ENCODE measurements around the gene TUBB3. TPM values are rescaled to one million over a fixed set of nuclear protein-coding genes. Genes with fewer than 3 reads are reported as not detected.

The TUBB3 gene
- total RNA-seq, 1 donor = 0.21 TPM

DNA sequence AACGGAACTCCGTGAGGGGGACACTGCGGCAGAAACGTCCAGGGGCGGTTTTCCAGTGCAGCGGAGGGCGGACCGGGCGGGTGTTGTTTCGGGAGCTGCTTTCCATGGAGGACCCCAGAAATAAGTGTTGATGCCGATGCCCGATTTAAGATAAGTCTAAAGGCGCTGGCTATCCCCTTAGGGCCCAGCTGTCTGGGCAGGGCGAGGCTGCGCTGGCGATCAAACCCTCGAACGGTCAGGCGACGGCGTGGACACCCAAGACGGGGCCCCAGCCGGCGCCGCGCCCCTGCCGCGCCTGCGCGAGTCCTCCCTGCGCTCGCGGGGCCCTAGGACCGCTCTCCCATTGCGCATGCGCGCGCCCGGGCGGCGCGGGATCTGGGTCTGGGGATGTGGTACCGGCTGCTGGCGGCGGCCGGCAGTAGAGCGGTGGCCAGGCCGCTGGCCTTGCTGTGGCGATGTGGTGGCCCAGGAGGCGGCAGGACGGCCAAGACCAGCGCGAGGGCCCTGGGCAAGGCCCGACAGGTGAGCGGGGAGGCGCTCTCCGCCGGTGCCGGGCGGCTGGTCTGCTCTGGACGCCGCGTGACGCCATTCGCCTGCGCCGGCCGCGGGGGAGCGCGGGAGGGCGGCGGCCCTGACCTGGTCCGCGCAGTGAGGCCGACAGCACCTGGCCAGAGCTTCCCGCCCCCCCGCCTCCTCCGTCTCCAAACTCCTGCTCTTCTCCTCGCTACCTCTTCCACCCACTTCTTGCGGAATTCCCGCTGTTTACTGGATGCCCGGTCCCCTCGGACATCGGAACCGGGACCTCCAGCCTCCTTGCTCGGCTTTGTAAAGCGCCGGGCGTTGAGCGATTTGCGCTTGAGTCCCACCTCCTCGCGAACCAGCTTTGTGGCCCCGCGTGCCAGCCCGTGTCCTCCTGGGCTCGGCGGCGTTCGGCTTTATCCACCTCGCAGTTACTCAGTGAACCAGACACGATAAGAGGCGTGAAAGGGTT, 49.4 kb downstream of the TUBB3 start:
- no peaks in the 10 kb centered on the region for H3K27me3 ChIP-seq (ENCODE audit: insufficient read depth, low read length)
- peaks cover 56% of the 10 kb centered on the region for H3K4me1 ChIP-seq (ENCODE audit: insufficient read depth, low read length)
- peak overlapping the region; percentile 94 for H3K4me3 ChIP-seq (ENCODE audit: low read length)
- H3K9me3 ChIP-seq (ENCODE audit: low read depth, low read length) = no peaks in the 10 kb centered on the region

DNA sequence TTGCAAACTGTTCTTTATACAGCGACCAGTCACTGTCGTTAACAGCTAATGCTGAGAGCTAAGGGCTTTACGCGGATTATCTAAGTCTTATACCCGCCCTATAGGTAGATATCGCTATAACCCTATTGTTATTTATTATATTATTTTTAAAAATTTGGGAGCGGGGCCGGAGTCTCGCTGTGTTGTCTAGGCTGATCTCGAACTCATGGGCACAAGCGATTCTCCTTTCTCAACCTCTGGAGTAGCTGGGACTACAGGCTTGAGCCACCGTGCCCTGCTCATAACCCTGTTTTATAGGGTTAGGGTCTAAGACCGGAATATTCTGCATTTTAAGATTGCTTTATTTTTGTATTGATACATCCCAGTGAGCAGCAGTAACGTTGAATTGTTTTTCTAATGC, 50.1 kb downstream of the TUBB3 start:
- peak overlapping the region; percentile 94 for H3K4me3 ChIP-seq (ENCODE audit: low read length)
- peaks cover 51% of the 10 kb centered on the region for H3K4me1 ChIP-seq (ENCODE audit: insufficient read depth, low read length)
- no peaks in the 10 kb centered on the region for H3K9me3 ChIP-seq (ENCODE audit: low read depth, low read length)
- H3K27me3 ChIP-seq (ENCODE audit: insufficient read depth, low read length) = no peaks in the 10 kb centered on the region

GRCh38 chr16:89973654-89974335, 50.7 kb downstream of the TUBB3 start:
- peaks cover 51% of the 10 kb centered on the region for H3K4me1 ChIP-seq (ENCODE audit: insufficient read depth, low read length)
- no peak overlapping the region for H3K4me3 ChIP-seq (ENCODE audit: low read length)
- H3K27me3 ChIP-seq (ENCODE audit: insufficient read depth, low read length) = no peaks in the 10 kb centered on the region
- H3K9me3 ChIP-seq (ENCODE audit: low read depth, low read length) = no peaks in the 10 kb centered on the region

DNA sequence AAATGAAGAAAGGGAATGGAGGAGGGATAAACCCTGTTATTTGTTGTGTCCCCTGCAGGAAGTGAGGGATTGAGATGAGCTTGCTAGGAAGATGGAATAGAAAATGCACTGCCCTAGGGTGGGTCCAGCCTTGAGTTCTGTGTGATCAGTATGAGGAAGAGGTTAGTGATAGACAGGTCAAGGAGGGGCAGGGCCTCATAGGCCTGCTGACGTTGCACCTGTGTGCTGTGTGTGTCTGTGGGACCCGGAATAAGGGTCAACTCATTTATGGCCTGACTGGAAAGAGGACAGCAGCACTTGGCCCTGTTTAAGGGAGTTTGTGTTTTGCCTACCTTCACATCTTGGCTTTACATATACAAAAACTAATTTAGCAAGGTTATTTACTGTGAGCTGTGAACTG, 51.7 kb downstream of the TUBB3 start:
- H3K27me3 ChIP-seq (ENCODE audit: insufficient read depth, low read length) = no peaks in the 10 kb centered on the region
- peaks cover 45% of the 10 kb centered on the region for H3K4me1 ChIP-seq (ENCODE audit: insufficient read depth, low read length)
- H3K9me3 ChIP-seq (ENCODE audit: low read depth, low read length) = no peaks in the 10 kb centered on the region
- no peak overlapping the region for H3K4me3 ChIP-seq (ENCODE audit: low read length)

- no peaks in the 10 kb centered on the region for H3K4me1 ChIP-seq (ENCODE audit: insufficient read depth, low read length)
- H3K9me3 ChIP-seq (ENCODE audit: low read depth, low read length) = no peaks in the 10 kb centered on the region
- H3K4me3 ChIP-seq (ENCODE audit: low read length) = no peak overlapping the region
- no peaks in the 10 kb centered on the region for H3K27me3 ChIP-seq (ENCODE audit: insufficient read depth, low read length)
Measured at GRCh38 chr16:89981414-89981813, 58.3 kb downstream of the TUBB3 start.

GRCh38 chr16:89982318-89982717, 59.2 kb downstream of the TUBB3 start:
- H3K27me3 ChIP-seq (ENCODE audit: insufficient read depth, low read length) = no peaks in the 10 kb centered on the region
- H3K4me3 ChIP-seq (ENCODE audit: low read length) = no peak overlapping the region
- no peaks in the 10 kb centered on the region for H3K4me1 ChIP-seq (ENCODE audit: insufficient read depth, low read length)
- no peaks in the 10 kb centered on the region for H3K9me3 ChIP-seq (ENCODE audit: low read depth, low read length)

DNA sequence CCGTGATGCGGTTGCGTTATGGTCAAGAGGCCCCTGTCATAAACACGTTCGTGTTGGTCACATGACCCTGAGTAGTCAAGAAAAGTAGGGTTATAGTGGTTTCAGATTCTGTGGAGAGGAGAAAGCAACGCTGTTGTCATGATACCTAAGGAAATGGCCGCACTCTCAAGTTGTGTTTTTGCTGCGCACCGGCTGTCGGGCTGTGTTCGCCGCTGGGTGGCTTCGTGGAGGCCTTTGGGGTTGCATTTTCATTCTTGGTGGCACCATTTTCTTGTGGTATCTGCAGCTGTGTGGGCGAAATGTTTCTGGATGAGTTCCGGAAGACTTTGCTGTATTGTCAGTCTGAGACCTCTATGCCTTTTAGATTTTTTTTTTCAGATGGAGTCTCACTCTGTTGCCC, 60.4 kb downstream of the TUBB3 start:
- Histone ChIP-seq H3K4me1 (ENCODE audit: insufficient read depth, low read length) (no peaks in the 10 kb centered on the region), H3K9me3 (ENCODE audit: low read depth, low read length) (no peaks in the 10 kb centered on the region), H3K27me3 (ENCODE audit: insufficient read depth, low read length) (no peaks in the 10 kb centered on the region), H3K4me3 (ENCODE audit: low read length) (no peak overlapping the region)

GRCh38 chr16:89984216-89984615, 61.1 kb downstream of the TUBB3 start:
- Histone ChIP-seq H3K4me1 (ENCODE audit: insufficient read depth, low read length) (no peaks in the 10 kb centered on the region), H3K9me3 (ENCODE audit: low read depth, low read length) (no peaks in the 10 kb centered on the region), H3K4me3 (ENCODE audit: low read length) (no peak overlapping the region), H3K27me3 (ENCODE audit: insufficient read depth, low read length) (no peaks in the 10 kb centered on the region)

GRCh38 chr16:89985219-89985618, 62.1 kb downstream of the TUBB3 start:
- Histone ChIP-seq H3K27me3 (ENCODE audit: insufficient read depth, low read length) (no peaks in the 10 kb centered on the region), H3K9me3 (ENCODE audit: low read depth, low read length) (no peaks in the 10 kb centered on the region), H3K4me1 (ENCODE audit: insufficient read depth, low read length) (no peaks in the 10 kb centered on the region), H3K4me3 (ENCODE audit: low read length) (no peak overlapping the region)

Other genes with a start within 250 kb of the TUBB3 start
- gene CDK10, start 236.7 kb upstream of the TUBB3 start, total RNA-seq = 12.7 TPM
- 10.6 TPM for gene SPATA2L, start 221.6 kb upstream of the TUBB3 start, total RNA-seq
- gene VPS9D1, start 202.4 kb upstream of the TUBB3 start, total RNA-seq = 5.2 TPM
- gene ZNF276, start 201.8 kb upstream of the TUBB3 start, total RNA-seq = 48.9 TPM
- 2.9 TPM for gene FANCA, start 106.7 kb upstream of the TUBB3 start, total RNA-seq
- 0.10 TPM for gene SPIRE2, start 94.9 kb upstream of the TUBB3 start, total RNA-seq
- 148 TPM for gene TCF25, start 49.8 kb upstream of the TUBB3 start, total RNA-seq
- gene MC1R, start 4.5 kb upstream of the TUBB3 start, total RNA-seq = 2.7 TPM
- 46.9 TPM for gene DEF8, start 25.4 kb downstream of the TUBB3 start, total RNA-seq
- 1.8 TPM for gene DBNDD1, start 96.1 kb downstream of the TUBB3 start, total RNA-seq
- gene PRDM7, start 154.0 kb downstream of the TUBB3 start, total RNA-seq = not detected